H9 (cell line): ENCODE data around the gene ISLR2. TPM values are rescaled to one million over a fixed set of nuclear protein-coding genes. Genes with fewer than 3 reads are reported as not detected.

Experiments
- DNase-seq: peaks from one replicate; pipeline ENCODE4 v3.0.0-alpha.2; 2017
- H2AFZ ChIP-seq: one replicate; pipeline ENCODE4 v1.6.1; 2013; ENCODE audit warnings: mild to moderate bottlenecking, low read length, control low read depth, moderate library complexity
- H2AK5ac ChIP-seq: 2 replicates; pipeline ENCODE4 v1.6.1; 2013; ENCODE audit warnings: low read length, control low read depth, mixed read lengths; ENCODE audit not compliant: insufficient read length
- H2BK120ac ChIP-seq: one replicate; pipeline ENCODE4 v1.6.1; 2013; ENCODE audit warnings: low read depth, mild to moderate bottlenecking, low read length, control low read depth, inconsistent platforms; ENCODE audit not compliant: poor library complexity, severe bottlenecking
- H2BK12ac ChIP-seq: 2 replicates; pipeline ENCODE4 v1.6.1; 2013; ENCODE audit warnings: low read length, control low read depth, mixed read lengths, low read depth; ENCODE audit not compliant: insufficient read length
- H2BK15ac ChIP-seq: 2 replicates; pipeline ENCODE4 v1.6.1; 2013; ENCODE audit warnings: low read depth, low read length, control low read depth
- H2BK20ac ChIP-seq: one replicate; pipeline ENCODE4 v1.6.1; 2013; ENCODE audit warnings: low read depth, mild to moderate bottlenecking, low read length, control low read depth, inconsistent platforms; ENCODE audit not compliant: poor library complexity, severe bottlenecking
- H2BK5ac ChIP-seq: 2 replicates; pipeline ENCODE4 v1.6.1; 2013; ENCODE audit warnings: low read length, control low read depth, mixed read lengths; ENCODE audit not compliant: insufficient read length
- H3K14ac ChIP-seq: 2 replicates; pipeline ENCODE4 v1.6.1; 2013; ENCODE audit warnings: low read length, control low read depth; ENCODE audit not compliant: insufficient read depth
- H3K18ac ChIP-seq: 2 replicates; pipeline ENCODE4 v1.6.1; 2013; ENCODE audit warnings: low read depth, mild to moderate bottlenecking, mixed read lengths, low read length, control low read depth; ENCODE audit not compliant: insufficient read length
- H3K23ac ChIP-seq: 2 replicates; pipeline ENCODE4 v1.6.1; 2013; ENCODE audit warnings: low read length, control low read depth, mixed read lengths, low read depth; ENCODE audit not compliant: insufficient read length
- H3K23me2 ChIP-seq: 2 replicates; pipeline ENCODE4 v1.6.1; 2013; ENCODE audit warnings: low read depth, mild to moderate bottlenecking, mixed read lengths, low read length, control low read depth; ENCODE audit not compliant: insufficient read length, poor library complexity, severe bottlenecking
- H3K27ac ChIP-seq: 2 replicates; pipeline ENCODE4 v1.5.1; 2013; ENCODE audit warnings: low read length, control low read depth, mixed read lengths, low read depth; ENCODE audit not compliant: insufficient read length
- H3K27me3 ChIP-seq: 2 replicates; pipeline ENCODE4 v1.6.1; 2013; ENCODE audit warnings: low read length, control low read depth, inconsistent platforms; ENCODE audit not compliant: insufficient read depth
- H3K4ac ChIP-seq: 2 replicates; pipeline ENCODE4 v1.6.1; 2013; ENCODE audit warnings: low read depth, mild to moderate bottlenecking, control low read depth, inconsistent platforms, low read length, moderate library complexity
- H3K4me1 ChIP-seq: 2 replicates; pipeline ENCODE4 v1.6.1; 2013; ENCODE audit warnings: low read length, control low read depth, inconsistent platforms; ENCODE audit not compliant: insufficient read depth
- H3K4me2 ChIP-seq: 2 replicates; pipeline ENCODE4 v1.6.1; 2013; ENCODE audit warnings: low read length, control low read depth, mixed read lengths; ENCODE audit not compliant: insufficient read length, insufficient read depth
- H3K56ac ChIP-seq: 2 replicates; pipeline ENCODE4 v1.6.1; 2013; ENCODE audit warnings: low read depth, mild to moderate bottlenecking, mixed read lengths, low read length, control low read depth; ENCODE audit not compliant: insufficient read length
- H3K79me1 ChIP-seq: 2 replicates; pipeline ENCODE4 v1.6.1; 2013; ENCODE audit warnings: low read depth, mild to moderate bottlenecking, moderate library complexity, low read length, control low read depth, inconsistent platforms; ENCODE audit not compliant: insufficient read depth, poor library complexity, severe bottlenecking
- H3K79me2 ChIP-seq: 2 replicates; pipeline ENCODE4 v1.6.1; 2013; ENCODE audit warnings: low read length, control low read depth, inconsistent platforms; ENCODE audit not compliant: insufficient read depth
- H3K9ac ChIP-seq: 2 replicates; pipeline ENCODE4 v1.6.1; 2013; ENCODE audit warnings: low read length, control low read depth, mixed read lengths; ENCODE audit not compliant: insufficient read length; ENCODE audit errors: extremely low read depth
- H3K9me3 ChIP-seq: one replicate; pipeline ENCODE4 v1.6.1; 2013; ENCODE audit warnings: low read depth, low read length, inconsistent platforms; ENCODE audit not compliant: control insufficient read depth
- H3T11ph ChIP-seq: one replicate; pipeline ENCODE4 v1.6.1; 2013; ENCODE audit warnings: mild to moderate bottlenecking, low read length, control low read depth, inconsistent platforms
- H4K20me1 ChIP-seq: one replicate; pipeline ENCODE4 v1.6.1; 2013; ENCODE audit not compliant: control insufficient read depth, insufficient read length, insufficient read depth
- H4K5ac ChIP-seq: 2 replicates; pipeline ENCODE4 v1.6.1; 2013; ENCODE audit warnings: low read depth, mild to moderate bottlenecking, mixed read lengths, low read length, control low read depth; ENCODE audit not compliant: insufficient read length
- H4K8ac ChIP-seq: replicated peaks from 2 replicates; pipeline ENCODE4 v1.6.1; 2013; ENCODE audit warnings: low read length, control low read depth, mixed read lengths, low read depth; ENCODE audit not compliant: insufficient read length
- H4K91ac ChIP-seq: 2 replicates; pipeline ENCODE4 v1.6.1; 2013; ENCODE audit warnings: low read depth, mild to moderate bottlenecking, moderate library complexity, mixed read lengths, low read length, control low read depth; ENCODE audit not compliant: insufficient read length
- H3K27ac Mint-ChIP-seq, 3 experiments: 2 replicates in 2 of 3; 3 replicates in 1 of 3; pipeline ENCODE4 v1.8.0; 2020 to 2021; ENCODE audit warnings: mixed read lengths in 3 of 3, mild to moderate bottlenecking in 1 of 3, moderate library complexity in 1 of 3
- H3K27me3 Mint-ChIP-seq: 2 replicates; pipeline ENCODE4 v1.8.0; 2021; ENCODE audit warnings: low read depth, mild to moderate bottlenecking, moderate library complexity, mixed read lengths
- H3K36me3 Mint-ChIP-seq, 3 experiments: 2 replicates in 2 of 3; 3 replicates in 1 of 3; pipeline ENCODE4 v1.8.0; 2020 to 2021; ENCODE audit warnings: low read depth in 3 of 3, mixed read lengths in 3 of 3; ENCODE audit not compliant: insufficient read depth in 1 of 3
- H3K4me1 Mint-ChIP-seq, 2 experiments: 2 replicates each; pipeline ENCODE4 v1.8.0; 2020; ENCODE audit warnings: mixed read lengths in 2 of 2
- H3K4me3 Mint-ChIP-seq, 2 experiments: 2 replicates in 1 of 2; 3 replicates in 1 of 2; pipeline ENCODE4 v1.8.0; 2020 to 2021; ENCODE audit warnings: mild to moderate bottlenecking in 2 of 2, mixed read lengths in 2 of 2, moderate library complexity in 1 of 2
- H3K9me3 Mint-ChIP-seq, 2 experiments: 2 replicates in 1 of 2; 3 replicates in 1 of 2; pipeline ENCODE4 v1.8.0; 2020; ENCODE audit warnings: mild to moderate bottlenecking in 2 of 2, mixed read lengths in 2 of 2, moderate library complexity in 1 of 2
- CTCF ChIP-seq: fragments of 200-600 bp; sonication (generic); conservative IDR thresholded peaks from 3 replicates; pipeline ENCODE4 v1.8.0; 2021; ENCODE audit warnings: antibody characterized with exemption, mild to moderate bottlenecking
- WGBS: extraction: QIAGEN DNeasy Blood & Tissue Kit; methylation state at CpG from one replicate; pipeline ENCODE4 v1.1.7; 2013; ENCODE audit warnings: missing lambda C conversion rate, low lambda C conversion rate, mixed read lengths; ENCODE audit not compliant: insufficient read length; ENCODE audit errors: extremely low coverage; 5-methylcytosine and 5-hydroxymethylcytosine counted together
- total RNA-seq: library from RNA; stranded (reverse); gene quantifications from 2 replicates; pipeline ENCODE4 v1.2.1, GENCODE V29; 2021

The ISLR2 gene
- total RNA-seq, 1 experiment from 2014 or later, result 0.09 TPM

GRCh38 chr15:74167891-74168331, 37.5 kb downstream of the ISLR2 start:
- H4K20me1 ChIP-seq, result no peaks in the 10 kb centered on the region
- no peak for TF ChIP-seq CTCF
- DNase-seq, result peak; percentile 19
- WGBS, result no CpG with 5 or more reads among the region's 4 CpGs
- no peak overlapping the region for H2BK5ac ChIP-seq
- H3K9me3 ChIP-seq, result no peaks in the 10 kb centered on the region
- no peaks in the 10 kb centered on the region for H3K4me1 ChIP-seq
- no peaks in the 10 kb centered on the region for H3K79me1 ChIP-seq
- peaks cover 43% of the 10 kb centered on the region for H3K27me3 Mint-ChIP-seq
- no peak overlapping the region for H2AFZ ChIP-seq
- no peak overlapping the region for H3K14ac ChIP-seq
- no peak overlapping the region for H2BK15ac ChIP-seq
- no peak overlapping the region for H4K5ac ChIP-seq
- H3K4me2 ChIP-seq, result no peak overlapping the region
- H3K27ac Mint-ChIP-seq, result no peak overlapping the region
- H3T11ph ChIP-seq, result no peak overlapping the region
- H3K4me1 Mint-ChIP-seq, result peaks cover 8 to 25% of the 10 kb centered on the region in 2 experiments; a peak in 3 of 4 replicates
- no peak overlapping the region for H3K18ac ChIP-seq
- no peak overlapping the region for H2AK5ac ChIP-seq
- H2BK12ac ChIP-seq, result no peak overlapping the region
- H3K9me3 Mint-ChIP-seq, result peaks cover 2 to 3% of the 10 kb centered on the region in 2 experiments; a peak in 2 of 5 replicates
- H3K27me3 ChIP-seq, result no peaks in the 10 kb centered on the region
- H3K56ac ChIP-seq, result no peak overlapping the region
- no peak overlapping the region for H3K23ac ChIP-seq
- H3K9ac ChIP-seq, result no peak overlapping the region
- H3K79me2 ChIP-seq, result no peaks in the 10 kb centered on the region
- H3K27ac ChIP-seq, result no peak overlapping the region
- no peak overlapping the region for H3K4ac ChIP-seq
- no peak overlapping the region for H4K91ac ChIP-seq
- H3K4me3 Mint-ChIP-seq, result no peak overlapping the region
- no peaks in the 10 kb centered on the region for H3K36me3 Mint-ChIP-seq
- no peaks in the 10 kb centered on the region for H3K23me2 ChIP-seq
- H2BK20ac ChIP-seq, result no peak overlapping the region
- H4K8ac ChIP-seq, result no peak overlapping the region
- no peak overlapping the region for H2BK120ac ChIP-seq
